SK-N-SH treated with all-trans-retinoic acid at 6 μM for 48 hours (cell line): ENCODE data around the gene ZNF283.
A peak's percentile ranks its signal among the peaks of the same experiment; 100 is the strongest.

Source experiments
- ATAC-seq: fragments of 200-7000 bp; cut with Tn5 transposase; 3 replicates; pipeline ENCODE4 v1.9.1; 2020; ENCODE audit warnings: mild to moderate bottlenecking, moderate library complexity
- ARNTL ChIP-seq: fragments of 450-650 bp; formaldehyde crosslinking; IDR thresholded peaks from 2 replicates; pipeline ENCODE4 v1.5.0; 2020; ENCODE audit warnings: low read depth, mild to moderate bottlenecking, moderate library complexity, borderline replicate concordance
- BACH2 ChIP-seq: fragments of 250-450 bp; sonication (Bioruptor Pico); IDR thresholded peaks from 2 replicates; pipeline ENCODE4 v1.9.0; 2021; ENCODE audit warnings: mild to moderate bottlenecking, borderline replicate concordance
- CREB5 ChIP-seq: fragments of 250-450 bp; sonication (Bioruptor Pico); IDR thresholded peaks from 2 replicates; pipeline ENCODE4 v1.5.1; 2020; ENCODE audit warnings: low read depth, mild to moderate bottlenecking, moderate library complexity
- CSDC2 ChIP-seq: fragments of 250-450 bp; sonication (Bioruptor Pico); IDR thresholded peaks from 2 replicates; pipeline ENCODE4 v1.5.0; 2020; ENCODE audit warnings: mild to moderate bottlenecking, moderate library complexity
- ESRRG ChIP-seq: fragments of 250-450 bp; sonication (Bioruptor Pico); IDR thresholded peaks from 2 replicates; pipeline ENCODE4 v1.6.1; 2021; ENCODE audit warnings: mild to moderate bottlenecking
- GLIS3 ChIP-seq: fragments of 250-450 bp; sonication (Bioruptor Pico); IDR thresholded peaks from 2 replicates; pipeline ENCODE4 v1.5.0; 2020; ENCODE audit warnings: mild to moderate bottlenecking, moderate library complexity
- ISL1 ChIP-seq: fragments of 250-450 bp; sonication (Bioruptor Pico); IDR thresholded peaks from 2 replicates; pipeline ENCODE4 v2.1.2; 2022; ENCODE audit warnings: mild to moderate bottlenecking, moderate library complexity
- OSR1 ChIP-seq: fragments of 250-450 bp; sonication (Bioruptor Pico); IDR thresholded peaks from 2 replicates; pipeline ENCODE4 v1.8.0; 2022; ENCODE audit warnings: moderate library complexity, mild to moderate bottlenecking, inconsistent platforms
- POU6F1 ChIP-seq: fragments of 250-450 bp; sonication (Bioruptor Pico); IDR thresholded peaks from 2 replicates; pipeline ENCODE4 v1.8.0; 2021; ENCODE audit warnings: low read depth, mild to moderate bottlenecking, moderate library complexity, borderline replicate concordance
- PPARA ChIP-seq: fragments of 250-450 bp; sonication (Bioruptor Pico); IDR thresholded peaks from 2 replicates; pipeline ENCODE4 v1.5.0; 2020; ENCODE audit warnings: mild to moderate bottlenecking, borderline replicate concordance
- RARB ChIP-seq: fragments of 250-450 bp; sonication (Bioruptor Pico); IDR thresholded peaks from 2 replicates; pipeline ENCODE4 v1.8.0; 2021; ENCODE audit warnings: mild to moderate bottlenecking, moderate library complexity
- SNAI2 ChIP-seq: fragments of 250-450 bp; sonication (Bioruptor Pico); IDR thresholded peaks from 2 replicates; pipeline ENCODE4 v1.5.0; 2020; ENCODE audit warnings: mild to moderate bottlenecking, moderate library complexity
- TCF4 ChIP-seq: fragments of 250-450 bp; sonication (Bioruptor Pico); IDR thresholded peaks from 2 replicates; pipeline ENCODE4 v1.8.0; 2021; ENCODE audit warnings: mild to moderate bottlenecking, moderate library complexity, borderline replicate concordance
- TOX ChIP-seq: fragments of 250-450 bp; sonication (Bioruptor Pico); IDR thresholded peaks from 2 replicates; pipeline ENCODE4 v1.8.0; 2021; ENCODE audit warnings: mild to moderate bottlenecking, moderate library complexity, borderline replicate concordance
- ZC3H10 ChIP-seq: fragments of 250-450 bp; sonication (Bioruptor Pico); IDR thresholded peaks from 2 replicates; pipeline ENCODE4 v1.5.1; 2021; ENCODE audit warnings: mild to moderate bottlenecking, moderate library complexity
- ZFP3 ChIP-seq: fragments of 250-450 bp; sonication (Bioruptor Pico); IDR thresholded peaks from 2 replicates; pipeline ENCODE4 v1.5.0; 2020; ENCODE audit warnings: mild to moderate bottlenecking, moderate library complexity
- ZFP30 ChIP-seq: fragments of 450-650 bp; formaldehyde crosslinking; IDR thresholded peaks from 2 replicates; pipeline ENCODE4 v1.5.0; 2022; ENCODE audit warnings: mild to moderate bottlenecking, moderate library complexity
- ZNF565 ChIP-seq: fragments of 450-650 bp; formaldehyde crosslinking; conservative IDR thresholded peaks from 2 replicates; pipeline ENCODE4 v1.5.0; 2020; ENCODE audit warnings: low read depth, mild to moderate bottlenecking, moderate library complexity
- ZNF70 ChIP-seq: fragments of 450-650 bp; formaldehyde crosslinking; IDR thresholded peaks from 2 replicates; pipeline ENCODE4 v1.5.0; 2020; ENCODE audit warnings: mild to moderate bottlenecking, moderate library complexity
- ZNF8 ChIP-seq: fragments of 450-650 bp; formaldehyde crosslinking; IDR thresholded peaks from 2 replicates; pipeline ENCODE4 v1.5.0; 2020; ENCODE audit warnings: mild to moderate bottlenecking, moderate library complexity
- TF ChIP-seq, protein P1 (sequence below): fragments of 250-450 bp; sonication (Bioruptor Pico); IDR thresholded peaks from 2 replicates; pipeline ENCODE4 v1.5.0; 2020; ENCODE audit warnings: mild to moderate bottlenecking, moderate library complexity
- TF ChIP-seq, protein P2 (sequence below): fragments of 250-450 bp; sonication (Bioruptor Pico); IDR thresholded peaks from 2 replicates; pipeline ENCODE4 v1.5.1; 2021; ENCODE audit warnings: mild to moderate bottlenecking, moderate library complexity

Gene ZNF283

DNA sequence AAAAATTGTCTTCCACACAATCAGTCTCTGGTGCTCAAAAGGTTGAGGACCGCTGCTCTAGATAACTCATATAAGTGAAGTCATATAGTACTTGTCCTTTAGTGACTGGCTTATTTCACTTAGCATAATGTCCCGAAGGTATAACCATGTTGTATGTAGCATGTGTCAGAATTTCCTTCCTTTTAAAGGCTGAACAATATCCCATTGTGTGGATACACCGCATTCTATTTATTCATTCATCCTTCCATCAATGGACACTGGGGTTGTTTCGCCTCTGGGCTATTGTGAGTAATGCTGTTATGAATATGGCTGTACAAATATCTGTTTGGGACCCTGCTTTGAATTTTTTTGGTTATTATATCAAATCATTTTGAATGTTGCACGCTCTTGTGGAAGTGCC, 20.3 kb upstream of the ZNF283 start:
- no peak for ATAC-seq

GRCh38 chr19:43807651-43808050, 19.5 kb upstream of the ZNF283 start:
- TF ChIP-seq BACH2 (CRISPR knock-in tag), result no peak
- no peak for TF ChIP-seq RARB
- TF ChIP-seq OSR1, result no peak
- TF ChIP-seq ARNTL (CRISPR knock-in tag), result no peak
- TF ChIP-seq GLIS3 (CRISPR knock-in tag), result no peak
- TF ChIP-seq CSDC2, result no peak
- TF ChIP-seq, protein P1, sequence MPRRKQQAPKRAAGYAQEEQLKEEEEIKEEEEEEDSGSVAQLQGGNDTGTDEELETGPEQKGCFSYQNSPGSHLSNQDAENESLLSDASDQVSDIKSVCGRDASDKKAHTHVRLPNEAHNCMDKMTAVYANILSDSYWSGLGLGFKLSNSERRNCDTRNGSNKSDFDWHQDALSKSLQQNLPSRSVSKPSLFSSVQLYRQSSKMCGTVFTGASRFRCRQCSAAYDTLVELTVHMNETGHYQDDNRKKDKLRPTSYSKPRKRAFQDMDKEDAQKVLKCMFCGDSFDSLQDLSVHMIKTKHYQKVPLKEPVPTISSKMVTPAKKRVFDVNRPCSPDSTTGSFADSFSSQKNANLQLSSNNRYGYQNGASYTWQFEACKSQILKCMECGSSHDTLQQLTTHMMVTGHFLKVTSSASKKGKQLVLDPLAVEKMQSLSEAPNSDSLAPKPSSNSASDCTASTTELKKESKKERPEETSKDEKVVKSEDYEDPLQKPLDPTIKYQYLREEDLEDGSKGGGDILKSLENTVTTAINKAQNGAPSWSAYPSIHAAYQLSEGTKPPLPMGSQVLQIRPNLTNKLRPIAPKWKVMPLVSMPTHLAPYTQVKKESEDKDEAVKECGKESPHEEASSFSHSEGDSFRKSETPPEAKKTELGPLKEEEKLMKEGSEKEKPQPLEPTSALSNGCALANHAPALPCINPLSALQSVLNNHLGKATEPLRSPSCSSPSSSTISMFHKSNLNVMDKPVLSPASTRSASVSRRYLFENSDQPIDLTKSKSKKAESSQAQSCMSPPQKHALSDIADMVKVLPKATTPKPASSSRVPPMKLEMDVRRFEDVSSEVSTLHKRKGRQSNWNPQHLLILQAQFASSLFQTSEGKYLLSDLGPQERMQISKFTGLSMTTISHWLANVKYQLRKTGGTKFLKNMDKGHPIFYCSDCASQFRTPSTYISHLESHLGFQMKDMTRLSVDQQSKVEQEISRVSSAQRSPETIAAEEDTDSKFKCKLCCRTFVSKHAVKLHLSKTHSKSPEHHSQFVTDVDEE, result no peak
- TF ChIP-seq ZNF70 (CRISPR knock-in tag), result no peak
- TF ChIP-seq PPARA, result no peak
- TF ChIP-seq ISL1, result no peak
- TF ChIP-seq ZNF565 (CRISPR knock-in tag), result no peak
- TF ChIP-seq ZC3H10 (CRISPR knock-in tag), result no peak
- no peak for TF ChIP-seq SNAI2 (CRISPR knock-in tag)
- no peak for TF ChIP-seq POU6F1 (CRISPR knock-in tag)
- no peak for TF ChIP-seq ESRRG (CRISPR knock-in tag)
- no peak for ATAC-seq

More for the DNA sequence above, 20.3 kb upstream of the ZNF283 start:
- TF ChIP-seq RARB (no peak), PPARA (no peak), SNAI2 (CRISPR knock-in tag) (no peak), CSDC2 (no peak), TCF4 (CRISPR knock-in tag) (no peak), ZFP30 (CRISPR knock-in tag) (no peak)

GRCh38 chr19:43809762-43810696, 17.1 kb upstream of the ZNF283 start:
- peak; percentile 73 for ATAC-seq
- TF ChIP-seq ZNF565 (CRISPR knock-in tag) (no peak), ZFP3 (no peak), BACH2 (CRISPR knock-in tag) (no peak), OSR1 (no peak), ZNF8 (CRISPR knock-in tag) (no peak), ESRRG (CRISPR knock-in tag) (no peak), ZNF70 (CRISPR knock-in tag) (no peak), TOX (no peak), ARNTL (CRISPR knock-in tag) (no peak), CREB5 (no peak), CSDC2 (no peak), PPARA (no peak)

- no peak for ATAC-seq
- TF ChIP-seq ZNF70 (CRISPR knock-in tag) (no peak), BACH2 (CRISPR knock-in tag) (no peak), ARNTL (CRISPR knock-in tag) (no peak), TCF4 (CRISPR knock-in tag) (no peak), ZNF8 (CRISPR knock-in tag) (no peak), ZC3H10 (CRISPR knock-in tag) (no peak), ISL1 (no peak), CREB5 (no peak), TOX (no peak), ZNF565 (CRISPR knock-in tag) (no peak), GLIS3 (CRISPR knock-in tag) (no peak), ZFP30 (CRISPR knock-in tag) (no peak), OSR1 (no peak), CSDC2 (no peak)
- TF ChIP-seq, protein P2, sequence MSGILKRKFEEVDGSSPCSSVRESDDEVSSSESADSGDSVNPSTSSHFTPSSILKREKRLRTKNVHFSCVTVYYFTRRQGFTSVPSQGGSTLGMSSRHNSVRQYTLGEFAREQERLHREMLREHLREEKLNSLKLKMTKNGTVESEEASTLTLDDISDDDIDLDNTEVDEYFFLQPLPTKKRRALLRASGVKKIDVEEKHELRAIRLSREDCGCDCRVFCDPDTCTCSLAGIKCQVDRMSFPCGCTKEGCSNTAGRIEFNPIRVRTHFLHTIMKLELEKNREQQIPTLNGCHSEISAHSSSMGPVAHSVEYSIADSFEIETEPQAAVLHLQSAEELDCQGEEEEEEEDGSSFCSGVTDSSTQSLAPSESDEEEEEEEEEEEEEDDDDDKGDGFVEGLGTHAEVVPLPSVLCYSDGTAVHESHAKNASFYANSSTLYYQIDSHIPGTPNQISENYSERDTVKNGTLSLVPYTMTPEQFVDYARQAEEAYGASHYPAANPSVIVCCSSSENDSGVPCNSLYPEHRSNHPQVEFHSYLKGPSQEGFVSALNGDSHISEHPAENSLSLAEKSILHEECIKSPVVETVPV (CRISPR knock-in tag), result no peak
- TF ChIP-seq, protein P1, result no peak
Measured at GRCh38 chr19:43811837-43812236, 15.3 kb upstream of the ZNF283 start.
